HepG2 (cell line): ENCODE data around the gene BANP. TPM values are rescaled to one million over a fixed set of nuclear protein-coding genes. Genes with fewer than 3 reads are reported as not detected.

ENCODE experiments used
- ATAC-seq: fragments of 200-7000 bp; cut with Tn5 transposase; 3 replicates; pipeline ENCODE4 v1.9.1; 2020; ENCODE audit warnings: mild to moderate bottlenecking, moderate library complexity
- BruUV-seq: library from RNA; stranded (reverse); fragments of 400-500 nt; replicated peaks from 2 replicates; lab custom pipeline; 2021; lab: Mats Ljungman, UMichigan
- CTCF ChIA-PET: fragments of 300-600 bp; formaldehyde crosslinking; extraction: SDS; loops from one replicate; lab custom pipeline; 2021; ENCODE audit warnings: low total read pairs, inconsistent platforms, low intra/inter-chr PET ratio; lab: Yijun Ruan, JAX
- POLR2A ChIA-PET: fragments of 350-600 bp; sonication (Branson Sonifier 250); formaldehyde crosslinking; loops from one replicate; lab custom pipeline; 2020; ENCODE audit warnings: antibody characterized with exemption, inconsistent platforms; lab: Yijun Ruan, JAX
- DNase-seq: peaks from one replicate; pipeline ENCODE4 v3.0.0-alpha.2; 2015; ENCODE audit warnings: low spot score
- FAIRE-seq: peaks from 3 replicates; lab custom pipeline; 2011; peaks lifted over from hg19 to GRCh38; lab: Jason Lieb, UNC
- H2AFZ ChIP-seq: one replicate; pipeline ENCODE4 v1.6.1; 2011; ENCODE audit warnings: low read length, inconsistent platforms
- H3K27ac ChIP-seq: fragments of 300-600 bp; 3 replicates; pipeline ENCODE4 v1.8.0; 2011; ENCODE audit warnings: mixed run types, mild to moderate bottlenecking, mixed read lengths, low read length, inconsistent platforms; ENCODE audit not compliant: insufficient read depth; ENCODE audit errors: extremely low read length
- H3K27me3 ChIP-seq, 2 experiments: fragments of 200-600 bp in 1 of 2; 2 replicates in 1 of 2; 3 replicates in 1 of 2; pipeline versions ENCODE4 v1.6.0 to v1.8.0; 2011; ENCODE audit warnings: low read length in 2 of 2, mild to moderate bottlenecking in 2 of 2, moderate library complexity in 2 of 2, inconsistent platforms in 1 of 2; ENCODE audit not compliant: insufficient read depth in 2 of 2, control insufficient read depth in 1 of 2
- H3K36me3 ChIP-seq, 2 experiments: fragments of 200-600 bp in 1 of 2; replicated peaks in 1 of 2; 2 replicates in 1 of 2; 3 replicates in 1 of 2; pipeline versions ENCODE4 v1.5.1 to v1.8.0; 2011; ENCODE audit warnings: low read length in 2 of 2, inconsistent platforms in 1 of 2; ENCODE audit not compliant: insufficient read depth in 2 of 2, control insufficient read depth in 1 of 2
- H3K4me1 ChIP-seq: 2 replicates; pipeline ENCODE4 v1.5.1; 2012; ENCODE audit warnings: low read length, inconsistent platforms; ENCODE audit not compliant: insufficient read depth
- H3K4me2 ChIP-seq: 2 replicates; pipeline ENCODE4 v1.6.0; 2011; ENCODE audit warnings: low read depth, low read length, inconsistent platforms
- H3K4me3 ChIP-seq, 3 experiments: fragments of 200-600 bp in 1 of 3; sonication (generic), shearing (Covaris generic) in 1 of 3; replicated peaks in 1 of 3; 2 replicates each; pipeline ENCODE4 v1.5.1; 2011 to 2016; ENCODE audit warnings: low read length in 3 of 3, inconsistent platforms in 2 of 3, low read depth in 2 of 3, mild to moderate bottlenecking in 2 of 3, control low read depth in 1 of 3, mixed read lengths in 1 of 3; ENCODE audit not compliant: insufficient read depth in 1 of 3
- H3K79me2 ChIP-seq: one replicate; pipeline ENCODE4 v1.6.1; 2011; ENCODE audit warnings: low read length, inconsistent platforms; ENCODE audit not compliant: insufficient read depth
- H3K9ac ChIP-seq: 2 replicates; pipeline ENCODE4 v1.6.0; 2011; ENCODE audit warnings: mild to moderate bottlenecking, low read depth, low read length, inconsistent platforms; ENCODE audit not compliant: insufficient read depth
- H3K9me3 ChIP-seq: 2 replicates; pipeline ENCODE4 v1.5.1; 2012; ENCODE audit warnings: mild to moderate bottlenecking, low read length
- H4K20me1 ChIP-seq: 2 replicates; pipeline ENCODE4 v1.6.0; 2011; ENCODE audit warnings: inconsistent platforms, mild to moderate bottlenecking, low read length, moderate library complexity; ENCODE audit not compliant: insufficient read depth
- ARNT2 ChIP-seq: sonication (generic); formaldehyde crosslinking; IDR thresholded peaks from 2 replicates; pipeline ENCODE4 v1.8.0; 2022; ENCODE audit warnings: mild to moderate bottlenecking, low read depth, missing genetic modification reagents, moderate library complexity
- CHD2 ChIP-seq: IDR thresholded peaks from 2 replicates; pipeline ENCODE4 v1.6.1; 2011; ENCODE audit warnings: low read depth, low read length, improper control_type of control experiment
- E2F1 ChIP-seq: sonication (generic); formaldehyde crosslinking; IDR thresholded peaks from 2 replicates; pipeline ENCODE4 v1.5.0; 2020; ENCODE audit warnings: missing genetic modification reagents
- ELF1 ChIP-seq: sonication (generic); formaldehyde crosslinking; IDR thresholded peaks from 2 replicates; pipeline ENCODE4 v1.4.0; 2020; ENCODE audit warnings: missing genetic modification reagents
- GPBP1L1 ChIP-seq: sonication (generic); formaldehyde crosslinking; IDR thresholded peaks from 2 replicates; pipeline ENCODE4 v1.5.0; 2020; ENCODE audit warnings: mild to moderate bottlenecking, missing genetic modification reagents
- HNF1B ChIP-seq: sonication (generic); formaldehyde crosslinking; IDR thresholded peaks from 2 replicates; pipeline ENCODE4 v1.5.1; 2020; ENCODE audit warnings: mild to moderate bottlenecking, moderate library complexity, missing genetic modification reagents
- JDP2 ChIP-seq: sonication (generic); formaldehyde crosslinking; IDR thresholded peaks from 2 replicates; pipeline ENCODE4 v1.8.1; 2022; ENCODE audit warnings: missing genetic modification reagents, borderline replicate concordance
- MED1 ChIP-seq: sonication (generic); formaldehyde crosslinking; IDR thresholded peaks from 2 replicates; pipeline ENCODE4 v1.4.0; 2020; ENCODE audit warnings: missing genetic modification reagents
- MXI1 ChIP-seq: IDR thresholded peaks from 3 replicates; pipeline ENCODE4 v1.6.1; 2012; ENCODE audit warnings: low read depth, low read length, inconsistent platforms, borderline replicate concordance
- TEF ChIP-seq: sonication (generic); formaldehyde crosslinking; IDR thresholded peaks from 2 replicates; pipeline ENCODE4 v1.5.0; 2020; ENCODE audit warnings: missing genetic modification reagents
- TFAP4 ChIP-seq: sonication (generic); IDR thresholded peaks from 2 replicates; pipeline ENCODE4 v1.6.1; 2016; ENCODE audit warnings: low read depth, borderline replicate concordance
- XRCC5 ChIP-seq: fragments of 200-400 bp; formaldehyde crosslinking; optimal IDR thresholded peaks from 2 replicates; pipeline ENCODE3; 2017; ENCODE audit warnings: mild to moderate bottlenecking, low read length
- ZBTB26 ChIP-seq: IDR thresholded peaks from 2 replicates; pipeline ENCODE4 v1.6.1; 2016; ENCODE audit warnings: missing compliant biosample characterization, missing genetic modification reagents, borderline replicate concordance
- ZBTB33 ChIP-seq: sonication (generic); formaldehyde crosslinking; IDR thresholded peaks from 2 replicates; pipeline ENCODE4 v1.4.0; 2020; ENCODE audit warnings: missing genetic modification reagents
- ZNF337 ChIP-seq: sonication (generic); formaldehyde crosslinking; IDR thresholded peaks from 2 replicates; pipeline ENCODE4 v1.5.1; 2020; ENCODE audit warnings: missing genetic modification reagents, low read depth, mild to moderate bottlenecking, borderline replicate concordance
- WGBS: methylation state at CpG from one replicate; pipeline ENCODE4 v1.1.6; 2017; ENCODE audit warnings: low lambda C conversion rate; 5-methylcytosine and 5-hydroxymethylcytosine counted together
- in situ Hi-C: cut with HindIII; loops from 2 replicates; pipeline ENCODE4 v1.10.0; 2017; ENCODE audit warnings: low pct_unique_long_range_greater_than_20kb; ENCODE audit not compliant: extremely low pct_ligation_motif_present
- intact Hi-C: fragments of 100-400 bp; cut with micrococcal nuclease; formaldehyde crosslinking; loops from one replicate; pipeline ENCODE4 v1.10.0; 2022; ENCODE audit not compliant: unreplicated experiment
- polyA plus RNA-seq, 8 experiments: library from polyadenylated mRNA; depleted of rRNA in 3 of 8; stranded (reverse) in 7 of 8; unstranded in 1 of 8; fragments of >200 nt; fragmentation: Illumina TruSeq in 4 of 8; extraction: Trizol in 4 of 8; gene quantifications; 2 replicates each; pipeline versions ENCODE4 v1.2.1 to v1.2.3, GENCODE V29; 2011 to 2016; ENCODE audit warnings: low read depth in 4 of 8, missing spikeins in 1 of 8, mixed read lengths in 1 of 8; ENCODE audit not compliant: insufficient read depth in 1 of 8
- total RNA-seq, 5 experiments: library from RNA; depleted of rRNA; stranded (reverse); fragments of >200 nt; fragmentation: Illumina TruSeq; extraction: Trizol; gene quantifications; 2 replicates each; pipeline ENCODE4 v1.2.3, GENCODE V29; 2016; ENCODE audit warnings: low read depth in 1 of 5

The BANP gene
- total and polyA plus RNA-seq, 2 of the 13 experiments (the other 11 are each of a cell fraction or from before 2014, with no cell fraction given) = 20.2 to 23.8 TPM

GRCh38 chr16:88057656-88058055, 106.4 kb downstream of the BANP start (continued):
- no peak for TF ChIP-seq ELF1
- TF ChIP-seq ARNT2 = no peak
- TF ChIP-seq XRCC5 = no peak

- ATAC-seq (no peak), DNase-seq (no peak), FAIRE-seq (no peak)
- ChIA-PET CTCF (no interaction called here), POLR2A (no interaction called here)
- Histone ChIP-seq H4K20me1 (no peaks in the 10 kb centered on the region), H3K4me1 (no peaks in the 10 kb centered on the region), H3K9ac (no peak overlapping the region), H3K79me2 (no peaks in the 10 kb centered on the region), H3K4me2 (no peak overlapping the region), H3K36me3 (peaks cover 6 to 16% of the 10 kb centered on the region in 2 experiments; a peak in 3 of 5 replicates), H3K27me3 (no peaks in the 10 kb centered on the region), H3K9me3 (no peaks in the 10 kb centered on the region), H2AFZ (no peak overlapping the region), H3K27ac (no peak overlapping the region), H3K4me3 (no peak overlapping the region)
- no TSS peak for BruUV-seq
- WGBS = 88% methylated on average over 13 of the region's 14 CpGs
- in situ Hi-C loops = no loop called here
- intact Hi-C loops = no loop called here
- TF ChIP-seq GPBP1L1 (CRISPR knock-in tag) (no peak), JDP2 (CRISPR knock-in tag) (no peak), TFAP4 (no peak), ZBTB26 (no peak), E2F1 (no peak), TEF (CRISPR knock-in tag) (no peak), ZBTB33 (CRISPR knock-in tag) (no peak), MED1 (CRISPR knock-in tag) (no peak), ZNF337 (CRISPR knock-in tag) (no peak), MXI1 (no peak), HNF1B (no peak), CHD2 (no peak)
These were observed 106.9 kb downstream of the BANP start for GRCh38 chr16:88058136-88058535.
